SU-DHL-6 (cell line): ENCODE results near the gene RBMS1.

Experiments used
- H2AFZ ChIP-seq: fragments of 200-600 bp; sonication (generic); 2 replicates; pipeline ENCODE4 v1.6.1; 2014; ENCODE audit warnings: low read depth, mild to moderate bottlenecking, moderate library complexity, mixed read lengths, antibody characterized with exemption, low read length; ENCODE audit not compliant: severe bottlenecking
- H3F3A ChIP-seq: fragments of 200-600 bp; shearing (Covaris generic); 2 replicates; pipeline ENCODE4 v1.6.0; 2016; ENCODE audit warnings: antibody characterized with exemption, mild to moderate bottlenecking; ENCODE audit not compliant: insufficient read depth
- H3K27ac ChIP-seq: fragments of 200-600 bp; sonication (generic); 2 replicates; pipeline ENCODE4 v1.5.1; 2016; ENCODE audit warnings: low read depth, mild to moderate bottlenecking, low read length, moderate library complexity, mixed read lengths
- H3K27me3 ChIP-seq: fragments of 200-600 bp; sonication (generic), shearing (Covaris generic); 2 replicates; pipeline ENCODE4 v1.6.0; 2014; ENCODE audit warnings: mild to moderate bottlenecking, low read length
- H3K36me3 ChIP-seq: fragments of 200-600 bp; sonication (generic); 2 replicates; pipeline ENCODE4 v1.6.1; 2014; ENCODE audit warnings: mild to moderate bottlenecking, low read length, mixed read lengths
- H3K4me2 ChIP-seq: fragments of 300-600, 200-600 bp; shearing (Covaris generic), sonication (generic); 2 replicates; pipeline ENCODE4 v1.6.0; 2014; ENCODE audit warnings: low read length, low read depth, mild to moderate bottlenecking; ENCODE audit not compliant: poor library complexity, severe bottlenecking
- H3K4me3 ChIP-seq: fragments of 200-600 bp; sonication (generic); 2 replicates; pipeline ENCODE4 v1.5.1; 2014; ENCODE audit warnings: antibody characterized with exemption, low read length, mild to moderate bottlenecking, mixed read lengths; ENCODE audit not compliant: insufficient read depth, poor library complexity, severe bottlenecking
- H3K79me2 ChIP-seq: fragments of 200-600 bp; sonication (generic); 2 replicates; pipeline ENCODE4 v1.6.1; 2014; ENCODE audit warnings: mild to moderate bottlenecking, low read length, moderate library complexity; ENCODE audit not compliant: insufficient read depth
- H3K9ac ChIP-seq: fragments of 200-600 bp; sonication (generic); 2 replicates; pipeline ENCODE4 v1.7.0; 2014; ENCODE audit warnings: mild to moderate bottlenecking, low read length
- H3K9me2 ChIP-seq: fragments of 200-600 bp; sonication (generic); replicated peaks from 2 replicates; pipeline ENCODE4 v1.6.1; 2014; ENCODE audit warnings: low read length; ENCODE audit not compliant: insufficient read depth
- H3K9me3 ChIP-seq: fragments of 200-600 bp; sonication (generic); 2 replicates; pipeline ENCODE4 v1.6.1; 2014; ENCODE audit warnings: low read length, mixed read lengths; ENCODE audit not compliant: insufficient read depth
- H4K20me1 ChIP-seq: fragments of 200-600 bp; sonication (generic); 2 replicates; pipeline ENCODE4 v1.6.1; 2014; ENCODE audit warnings: low read depth, mild to moderate bottlenecking, antibody characterized with exemption, low read length, moderate library complexity, mixed read lengths
- CTCF ChIP-seq: fragments of 200-600 bp; sonication (generic); IDR thresholded peaks from one replicate; pipeline ENCODE4 v1.5.1; 2017; ENCODE audit warnings: antibody characterized with exemption, mild to moderate bottlenecking, low read length, moderate library complexity; ENCODE audit not compliant: insufficient read depth, poor library complexity, severe bottlenecking
- EZH2phosphoT487 ChIP-seq: fragments of 200-600 bp; sonication (generic), shearing (Covaris generic); conservative IDR thresholded peaks from 2 replicates; pipeline ENCODE4 v1.6.1; 2018; ENCODE audit warnings: mild to moderate bottlenecking, antibody characterized with exemption, low read length, moderate library complexity, mixed read lengths

The RBMS1 gene

GRCh38 chr2:160507464-160507863 is 13.9 kb upstream of the RBMS1 start:
- no peak overlapping the region for H3K4me2 ChIP-seq
- H2AFZ ChIP-seq, result no peak overlapping the region
- H3K9ac ChIP-seq, result no peak overlapping the region
- H3K36me3 ChIP-seq, result no peaks in the 10 kb centered on the region
- H3K4me3 ChIP-seq, result no peak overlapping the region
- TF ChIP-seq CTCF (no peak), EZH2phosphoT487 (no peak)
- no peak overlapping the region for H3K27ac ChIP-seq
- no peaks in the 10 kb centered on the region for H3F3A ChIP-seq
- H3K9me3 ChIP-seq, result no peaks in the 10 kb centered on the region
- H3K9me2 ChIP-seq, result no peaks in the 10 kb centered on the region
- H4K20me1 ChIP-seq, result no peaks in the 10 kb centered on the region
- no peaks in the 10 kb centered on the region for H3K79me2 ChIP-seq
- H3K27me3 ChIP-seq, result no peaks in the 10 kb centered on the region

GRCh38 chr2:160507046-160507407 is 13.4 kb upstream of the RBMS1 start:
- no peak overlapping the region for H2AFZ ChIP-seq
- H3K9me3 ChIP-seq, result no peaks in the 10 kb centered on the region
- no peak overlapping the region for H3K4me3 ChIP-seq
- no peak overlapping the region for H3K4me2 ChIP-seq
- TF ChIP-seq CTCF, result no peak
- TF ChIP-seq EZH2phosphoT487, result no peak
- H3F3A ChIP-seq, result no peaks in the 10 kb centered on the region
- no peak overlapping the region for H3K9ac ChIP-seq
- H3K9me2 ChIP-seq, result no peaks in the 10 kb centered on the region
- H3K36me3 ChIP-seq, result no peaks in the 10 kb centered on the region
- no peaks in the 10 kb centered on the region for H3K79me2 ChIP-seq
- H3K27ac ChIP-seq, result no peak overlapping the region
- H4K20me1 ChIP-seq, result no peaks in the 10 kb centered on the region
- no peaks in the 10 kb centered on the region for H3K27me3 ChIP-seq

- Histone ChIP-seq H4K20me1 (no peaks in the 10 kb centered on the region), H3K27me3 (no peaks in the 10 kb centered on the region), H3K9me3 (no peaks in the 10 kb centered on the region), H3K79me2 (no peaks in the 10 kb centered on the region), H3K36me3 (no peaks in the 10 kb centered on the region), H3K27ac (no peak overlapping the region), H3K9me2 (no peaks in the 10 kb centered on the region), H3F3A (no peaks in the 10 kb centered on the region), H2AFZ (no peak overlapping the region), H3K4me3 (no peak overlapping the region), H3K4me2 (no peak overlapping the region), H3K9ac (no peak overlapping the region)
- TF ChIP-seq CTCF (no peak), EZH2phosphoT487 (no peak)
These were observed 12.9 kb upstream of the RBMS1 start for GRCh38 chr2:160506371-160507045.
